Mucosa of gallbladder (tissue), 1 donor: ENCODE data around the gene TUBA3C. TPM values are rescaled to one million over a fixed set of nuclear protein-coding genes. Genes with fewer than 3 reads are reported as not detected.
A peak's percentile ranks its signal among the peaks of the same experiment; 100 is the strongest.
"Not testable (repeated sequence)": the region's sequence is repeated elsewhere in the genome, so short reads cannot be mapped to it uniquely, and the experiment has no call there.

Experiments
- DNase-seq: peaks from one replicate; pipeline ENCODE4 v3.0.0-alpha.2; 2020; ENCODE audit warnings: low spot score
- total RNA-seq: library from RNA; stranded (reverse); gene quantifications from one replicate; pipeline ENCODE4 v1.2.1, GENCODE V29; 2021
- donor health status: DM: no; HTN: no; CAD: no.

The TUBA3C gene
- total RNA-seq, result not detected

- DNase-seq, result peak; percentile 5
Observed at GRCh38 chr13:19181621-19182485, at the start of gene TUBA3C. Gene TUBA3C, minus strand, starts transcription at chr13:19181824. Its CDS starts 77 bp downstream, at chr13:19181747.

- not testable (repeated sequence) for DNase-seq
Observed at GRCh38 chr13:19207413-19207812, 25.8 kb upstream of the TUBA3C start.

- not testable (repeated sequence) for DNase-seq
Observed at GRCh38 chr13:19192622-19193021, 11.0 kb upstream of the TUBA3C start.

GRCh38 chr13:19189911-19190310 is 8.3 kb upstream of the TUBA3C start:
- DNase-seq, result not testable (repeated sequence)

GRCh38 chr13:19189368-19189767 is 7.7 kb upstream of the TUBA3C start:
- not testable (repeated sequence) for DNase-seq

- no peak for DNase-seq
Observed at GRCh38 chr13:19185865-19186645, 4.4 kb upstream of the TUBA3C start.

GRCh38 chr13:19185086-19185864 is 3.7 kb upstream of the TUBA3C start:
- DNase-seq, result no peak

- DNase-seq, result no peak
Observed at GRCh38 chr13:19184176-19184575, 2.6 kb upstream of the TUBA3C start.

GRCh38 chr13:19183676-19184075 is 2.1 kb upstream of the TUBA3C start:
- DNase-seq, result no peak

- DNase-seq, result peak; percentile 3
Observed at GRCh38 chr13:19182536-19182935, 912 bp upstream of the TUBA3C start.

GRCh38 chr13:19181021-19181620 is 503 bp downstream of the TUBA3C start:
- DNase-seq, result peak; percentile 1

- no peak for DNase-seq
Observed at GRCh38 chr13:19179916-19180315, 1.7 kb downstream of the TUBA3C start.

- no peak for DNase-seq
Observed at GRCh38 chr13:19178901-19179593, 2.6 kb downstream of the TUBA3C start.

- DNase-seq, result not testable (repeated sequence)
Observed at GRCh38 chr13:19176981-19177776, 4.4 kb downstream of the TUBA3C start.

GRCh38 chr13:19173752-19174151 is 7.9 kb downstream of the TUBA3C start:
- no peak for DNase-seq

GRCh38 chr13:19172647-19173030 is 9.0 kb downstream of the TUBA3C start:
- no peak for DNase-seq

- no peak for DNase-seq
Observed at GRCh38 chr13:19172007-19172646, 9.5 kb downstream of the TUBA3C start.

- DNase-seq, result no peak
Observed at GRCh38 chr13:19171563-19171962, 10.1 kb downstream of the TUBA3C start.

- DNase-seq, result no peak
Observed at GRCh38 chr13:19169991-19170390, 11.6 kb downstream of the TUBA3C start.

- no peak for DNase-seq
Observed at GRCh38 chr13:19169496-19169895, 12.1 kb downstream of the TUBA3C start.
